ENCODE data around the gene POU2F3.

Gene POU2F3

DNA sequence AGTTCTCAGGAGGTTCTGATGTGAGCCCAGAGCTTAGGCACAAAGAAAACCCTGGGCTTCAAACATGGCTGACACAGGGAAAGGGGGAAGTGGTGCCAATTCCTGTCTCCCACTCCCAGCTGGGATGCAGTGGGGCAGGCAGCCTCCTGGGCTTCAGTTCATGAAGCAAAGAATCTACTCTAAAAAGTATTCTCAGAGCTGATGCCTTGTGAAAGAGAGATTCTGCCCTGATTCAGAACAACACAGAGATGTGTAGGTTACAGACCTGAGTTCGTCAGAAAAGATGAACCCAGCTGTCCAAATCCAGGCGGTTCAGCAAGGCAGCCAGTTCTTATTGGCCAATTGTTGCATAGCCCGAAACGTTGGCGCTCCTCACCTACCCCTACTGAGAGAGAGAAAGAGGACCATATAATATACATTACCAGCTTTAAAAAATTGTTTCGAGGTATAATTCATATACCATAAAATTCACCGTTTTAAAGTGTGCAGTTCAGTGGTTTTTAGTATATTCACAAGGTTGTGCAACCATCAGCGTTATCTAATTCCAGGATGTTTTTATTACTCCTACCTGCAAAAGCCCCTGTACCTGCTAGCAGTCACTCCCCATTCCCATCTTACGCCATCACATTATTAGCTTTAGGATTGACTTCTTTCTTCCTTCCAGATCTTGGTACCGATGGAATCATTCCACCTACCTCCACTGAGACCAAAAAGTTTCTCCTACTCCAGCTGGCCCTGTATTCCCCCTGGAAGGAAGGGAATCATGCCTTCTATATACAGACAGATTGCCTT is 77.9 kb downstream of the POU2F3 start:
- no peak for DNase-seq (ENCODE audit: low spot score)

DNA sequence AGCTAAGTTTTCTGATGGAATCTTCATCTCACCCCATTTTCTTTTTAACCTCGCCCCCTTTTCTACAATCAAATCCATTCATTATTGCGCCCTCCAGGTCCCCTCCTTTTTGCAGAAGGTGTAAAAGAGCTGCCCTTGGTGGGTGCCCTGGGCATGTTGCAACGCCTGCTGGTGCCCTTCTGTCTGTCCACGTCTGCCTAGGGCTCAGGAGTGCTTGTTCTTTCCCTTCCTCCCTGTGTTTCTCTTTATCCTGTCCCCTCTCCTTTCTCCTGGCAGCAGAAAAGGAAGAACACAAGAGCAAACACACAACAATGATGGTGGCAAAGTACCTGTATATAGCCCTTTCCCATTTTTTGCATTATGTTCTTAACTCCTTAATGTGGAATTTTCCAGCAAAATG is 79.0 kb downstream of the POU2F3 start:
- DNase-seq (ENCODE audit: low spot score) = no peak

DNA sequence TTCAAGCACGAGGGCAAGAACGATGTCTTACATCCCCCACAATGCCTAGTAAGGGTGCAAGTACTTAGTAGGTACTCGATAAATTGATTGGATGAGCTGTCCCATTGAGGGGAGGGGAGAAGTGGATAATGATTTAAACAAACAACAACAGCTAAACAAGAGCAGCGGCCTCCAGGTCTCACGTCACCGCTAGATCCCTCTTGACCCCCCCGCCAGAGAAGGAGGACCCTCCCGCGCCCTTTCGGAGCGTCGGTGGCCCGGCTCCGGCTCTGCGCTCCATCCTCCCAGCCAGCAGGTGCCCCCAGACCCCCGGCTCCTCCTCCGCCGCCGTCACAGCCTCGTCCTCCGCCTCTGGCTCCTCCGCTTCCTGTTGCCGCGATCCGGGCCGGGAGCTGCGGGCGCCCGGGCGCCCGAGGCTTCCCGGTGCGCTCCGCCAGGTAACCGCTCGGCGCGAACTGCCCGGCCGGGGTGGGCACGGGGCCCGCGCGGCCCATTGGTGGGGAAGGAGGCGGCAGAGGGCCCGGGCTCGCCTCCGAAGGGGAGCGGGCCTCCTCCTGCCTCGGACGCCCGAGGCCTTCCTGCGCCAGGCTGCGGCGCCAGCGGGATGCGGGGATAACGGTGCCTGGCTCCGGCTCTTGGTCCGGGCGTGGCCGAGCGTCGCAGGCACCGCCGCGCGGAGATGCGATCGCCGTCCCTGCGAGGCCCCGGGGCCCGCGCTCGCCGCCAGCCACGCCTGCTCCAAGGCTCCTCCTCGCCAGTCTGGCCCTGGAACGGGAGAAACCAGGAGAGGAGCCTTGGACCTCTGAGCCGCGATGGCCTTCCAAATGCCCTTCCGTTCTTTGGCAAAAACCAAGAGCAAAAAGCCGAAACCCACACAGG is 85.2 kb downstream of the POU2F3 start, which contains the start of gene TLCD5:
Gene TLCD5 (plus strand): TSS at position 368 of the 879 bp plus-strand sequence. CDS start 2,143 bp downstream, outside the sequence.
- DNase-seq (ENCODE audit: low spot score) = peak; percentile 70

DNA sequence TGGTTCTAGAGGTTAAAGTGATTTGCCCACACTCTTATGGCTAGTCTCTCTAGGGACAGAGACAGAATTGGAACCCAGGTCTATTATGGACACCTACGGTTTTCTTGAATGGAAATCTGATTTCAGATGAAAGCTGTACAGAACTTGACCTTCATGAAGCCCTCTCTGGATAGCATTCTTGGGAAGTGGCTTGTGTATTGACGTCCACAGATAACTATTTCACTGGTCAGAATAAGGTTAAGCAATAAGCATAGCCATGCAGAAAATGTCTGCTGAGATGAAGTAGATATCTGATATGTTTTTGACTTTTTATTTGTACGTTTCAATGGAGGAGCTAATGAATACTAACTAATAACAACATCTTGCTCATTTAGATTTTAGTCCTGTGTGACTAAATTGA is 86.3 kb downstream of the POU2F3 start:
- no peak for DNase-seq (ENCODE audit: low spot score)

DNA sequence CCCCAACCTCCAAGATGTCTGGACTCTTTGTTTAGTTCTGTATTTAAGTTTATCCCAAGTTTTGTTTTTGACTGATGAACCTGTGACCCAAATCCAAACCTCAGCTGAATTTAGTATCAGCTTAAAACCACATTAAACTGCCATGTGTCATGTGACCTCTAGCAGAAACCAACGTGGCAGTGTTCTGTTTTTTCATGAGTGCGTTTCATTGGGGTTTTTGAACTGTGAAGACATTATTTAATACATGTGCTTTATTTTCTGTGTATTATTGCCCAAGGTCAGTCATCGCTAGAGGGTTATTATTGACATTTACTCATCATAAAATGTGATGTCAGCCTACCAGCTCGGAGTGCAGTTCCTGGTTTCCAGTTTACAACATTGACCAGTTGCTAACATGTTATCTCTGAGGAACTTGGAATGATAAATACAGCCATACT is 86.9 kb downstream of the POU2F3 start:
- no peak for DNase-seq (ENCODE audit: low spot score)

DNA sequence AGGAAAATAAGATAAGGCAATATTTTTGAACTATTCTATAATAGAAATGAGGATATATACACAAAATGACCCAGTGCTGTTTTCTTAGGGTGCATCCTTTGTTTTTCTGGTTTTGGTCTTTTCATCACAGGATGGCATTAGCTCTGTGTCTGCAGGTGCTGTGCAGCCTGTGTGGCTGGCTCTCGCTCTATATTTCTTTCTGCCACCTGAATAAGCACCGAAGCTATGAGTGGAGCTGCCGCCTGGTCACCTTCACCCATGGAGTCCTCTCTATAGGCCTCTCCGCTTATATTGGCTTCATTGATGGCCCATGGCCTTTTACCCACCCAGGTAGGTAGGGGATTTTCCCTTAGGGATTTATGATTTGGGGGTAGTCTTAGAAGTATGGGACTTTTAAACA is 87.4 kb downstream of the POU2F3 start:
- peak; percentile 49 for DNase-seq (ENCODE audit: low spot score)

DNA sequence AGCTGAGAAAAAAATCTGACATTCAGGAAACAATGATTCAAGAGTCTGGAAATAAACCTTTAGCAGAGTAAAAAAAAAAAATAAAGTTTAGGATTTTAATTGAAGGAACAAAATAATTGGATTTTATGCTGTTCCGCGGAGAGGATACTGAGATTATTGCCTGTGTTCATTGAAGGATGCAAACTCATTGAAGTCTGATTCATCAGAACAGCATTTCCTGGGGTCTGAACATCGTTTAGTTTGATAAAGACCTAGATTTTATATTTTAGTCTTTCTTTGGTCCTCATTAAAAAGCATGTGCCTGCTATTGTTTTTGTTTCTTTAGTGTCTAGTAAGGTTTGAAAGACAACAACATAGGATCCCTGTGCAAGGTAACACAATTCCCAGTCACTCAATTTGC is 89.6 kb downstream of the POU2F3 start:
- no peak for DNase-seq (ENCODE audit: low spot score)

DNA sequence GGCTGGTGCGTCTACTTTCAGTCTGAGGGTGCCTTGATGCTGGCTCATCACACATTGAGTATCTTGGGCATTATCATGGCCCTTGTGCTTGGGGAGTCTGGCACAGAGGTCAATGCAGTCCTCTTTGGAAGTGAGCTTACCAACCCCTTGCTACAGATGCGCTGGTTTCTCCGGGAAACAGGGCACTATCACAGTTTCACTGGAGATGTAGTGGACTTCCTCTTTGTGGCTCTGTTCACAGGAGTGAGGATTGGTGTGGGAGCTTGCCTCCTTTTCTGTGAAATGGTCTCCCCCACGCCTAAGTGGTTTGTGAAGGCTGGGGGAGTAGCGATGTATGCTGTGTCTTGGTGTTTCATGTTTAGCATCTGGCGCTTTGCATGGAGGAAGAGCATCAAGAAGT is 90.1 kb downstream of the POU2F3 start:
- DNase-seq (ENCODE audit: low spot score) = no peak

DNA sequence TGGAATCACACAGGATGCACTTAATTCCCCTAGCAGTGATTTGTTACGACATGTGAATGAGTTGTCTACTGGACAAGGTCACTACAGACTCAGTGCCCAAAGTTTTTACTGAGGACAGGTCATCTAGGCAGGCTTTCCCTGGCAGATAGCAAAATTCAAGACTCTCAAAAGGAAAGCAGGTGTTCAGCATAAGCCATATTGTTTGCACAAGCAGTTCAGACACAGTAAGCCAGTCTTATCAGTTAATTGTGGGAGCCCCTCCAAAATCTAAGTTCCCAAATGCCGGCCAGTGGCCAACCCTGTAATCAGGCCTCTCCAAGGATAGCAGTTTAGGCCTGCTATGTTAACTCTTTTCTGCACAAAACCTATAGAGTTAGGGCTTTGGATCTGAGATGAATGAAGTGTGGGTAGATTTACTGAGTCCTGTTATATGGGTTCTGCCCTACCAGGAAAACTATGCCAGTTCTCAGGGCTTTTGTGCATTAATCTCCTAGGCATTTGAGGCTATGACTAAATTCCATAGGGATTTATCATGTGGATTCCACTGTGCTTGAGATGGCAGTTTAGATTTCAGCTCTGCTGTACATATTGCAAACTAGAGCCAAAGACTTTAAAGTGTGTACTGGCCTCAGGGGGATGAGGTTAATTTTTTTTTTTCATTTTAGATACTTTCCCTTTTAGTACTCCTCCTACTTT is 91.5 kb downstream of the POU2F3 start:
- no peak for DNase-seq (ENCODE audit: low spot score)

DNA sequence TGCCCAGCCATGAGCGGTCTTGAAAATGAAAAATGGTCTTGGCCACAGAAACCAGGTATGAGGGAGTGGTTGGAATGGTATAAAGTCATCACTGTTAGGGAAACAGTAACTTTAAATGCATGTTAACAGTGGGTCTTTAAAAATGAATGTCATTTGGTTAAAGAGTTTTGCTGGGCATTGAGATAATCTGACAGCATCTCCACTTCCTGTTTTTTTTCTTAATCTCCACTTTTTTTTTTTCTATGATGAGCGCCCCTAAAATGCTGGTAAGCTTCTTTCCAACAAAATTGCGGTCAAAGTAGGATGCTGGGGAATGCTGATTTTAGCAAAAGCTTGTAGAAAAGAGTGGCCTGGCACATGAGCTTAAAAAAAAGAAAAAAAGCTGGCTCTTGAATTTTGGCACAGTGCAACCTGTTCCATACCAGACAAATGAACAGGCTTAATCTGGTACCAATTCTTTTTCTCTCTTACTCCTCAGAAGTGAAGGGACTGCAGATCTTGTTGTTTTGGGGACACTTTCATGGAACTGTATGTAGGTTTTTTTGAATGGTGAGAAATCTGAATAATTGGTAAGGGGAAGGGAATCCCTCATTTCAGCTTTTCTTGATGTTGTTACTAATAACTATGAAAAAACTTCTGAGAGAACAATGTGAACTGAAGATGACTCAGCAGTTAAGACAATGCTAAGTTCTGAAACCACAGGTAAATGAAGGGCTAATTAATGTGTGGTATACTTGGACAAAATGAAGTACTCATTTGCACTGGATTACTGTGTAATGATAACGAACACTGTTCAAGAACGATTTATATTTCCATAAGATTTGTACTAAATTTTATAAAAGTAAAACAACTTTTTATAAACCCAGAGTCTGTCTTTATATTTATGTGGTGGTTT is 93.1 kb downstream of the POU2F3 start:
- DNase-seq (ENCODE audit: low spot score) = no peak

DNA sequence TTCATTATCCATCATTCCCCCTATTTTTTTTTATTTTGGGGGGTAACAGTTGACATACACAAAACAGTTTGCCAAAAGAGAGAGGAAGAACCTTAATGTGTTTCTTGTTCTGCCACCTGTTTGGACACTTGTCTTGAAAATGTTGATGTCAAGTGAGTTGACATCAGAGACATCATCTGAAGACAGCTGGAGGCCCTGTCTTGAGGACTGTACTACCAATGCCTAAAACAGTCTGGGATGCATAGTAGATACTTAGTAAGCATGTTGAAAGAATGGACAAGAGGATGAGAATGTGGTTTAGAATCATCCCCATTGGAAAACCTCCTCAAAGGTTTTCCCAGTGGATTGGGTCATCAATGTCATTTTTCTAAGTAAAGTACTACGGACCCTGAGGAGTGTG is 93.9 kb downstream of the POU2F3 start:
- no peak for DNase-seq (ENCODE audit: low spot score)

DNA sequence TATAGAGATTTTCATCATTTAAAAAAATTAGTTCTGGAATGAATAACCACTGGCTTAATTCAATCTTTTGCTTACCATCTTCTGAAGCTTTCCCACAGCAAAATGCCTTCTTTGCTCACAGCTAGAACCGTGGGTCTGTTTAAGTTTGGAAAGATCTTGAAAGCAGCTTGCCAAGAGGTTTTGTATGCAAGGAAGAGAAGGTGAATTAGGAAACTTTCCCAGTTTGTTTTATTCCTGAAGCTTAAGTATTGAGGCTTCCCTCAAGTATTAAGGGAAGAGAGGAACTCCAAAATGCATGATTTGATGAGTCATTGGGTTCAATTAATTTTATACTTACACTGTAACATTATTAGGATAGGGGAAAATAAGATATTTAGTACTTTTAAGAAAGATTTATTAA is 94.4 kb downstream of the POU2F3 start:
- DNase-seq (ENCODE audit: low spot score) = no peak

DNA sequence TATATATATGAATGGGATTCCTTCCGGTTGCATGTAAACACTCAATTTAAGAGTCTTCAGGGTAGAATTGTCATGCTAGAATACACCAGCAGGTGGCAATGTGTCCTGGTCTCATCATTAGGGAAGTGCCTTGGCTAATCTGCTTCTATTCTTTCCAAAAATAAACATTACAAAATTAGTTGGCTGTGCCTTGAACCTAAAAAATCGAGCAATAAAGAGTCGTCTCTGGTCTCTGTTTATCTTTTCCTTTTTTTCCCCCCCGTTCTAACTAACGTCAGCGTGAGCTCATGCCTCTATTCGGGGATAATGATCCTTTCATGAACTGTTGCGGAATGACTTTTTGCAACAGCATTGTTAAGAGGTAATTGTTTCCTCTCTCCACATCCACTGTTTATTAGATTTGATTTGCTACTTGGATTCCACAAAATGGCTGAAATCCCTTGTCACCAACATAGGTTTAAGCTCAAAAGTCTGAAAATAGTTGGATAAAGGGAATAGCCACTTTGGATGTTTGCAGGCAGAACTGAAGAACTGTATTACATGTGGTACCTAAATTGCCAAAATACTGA is 95.0 kb downstream of the POU2F3 start:
- peak; percentile 91 for DNase-seq (ENCODE audit: low spot score)

DNA sequence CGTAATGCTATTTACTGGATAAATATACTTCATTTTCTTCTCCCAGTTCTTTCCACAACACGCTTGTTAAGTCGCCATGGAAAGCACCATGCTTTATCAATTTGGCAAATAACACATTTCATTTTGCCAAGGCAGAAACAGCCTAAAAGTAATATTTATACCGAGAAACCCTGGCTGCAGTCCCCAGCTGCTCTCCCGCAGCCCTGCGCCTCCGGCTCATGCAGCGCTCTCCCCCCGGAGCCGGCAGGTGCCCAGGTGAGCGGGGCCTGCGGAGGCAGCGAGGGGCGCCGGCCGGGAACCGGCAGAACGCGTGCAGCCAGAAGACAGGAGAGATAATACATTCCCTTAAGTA is 95.6 kb downstream of the POU2F3 start:
- DNase-seq (ENCODE audit: low spot score) = no peak

DNA sequence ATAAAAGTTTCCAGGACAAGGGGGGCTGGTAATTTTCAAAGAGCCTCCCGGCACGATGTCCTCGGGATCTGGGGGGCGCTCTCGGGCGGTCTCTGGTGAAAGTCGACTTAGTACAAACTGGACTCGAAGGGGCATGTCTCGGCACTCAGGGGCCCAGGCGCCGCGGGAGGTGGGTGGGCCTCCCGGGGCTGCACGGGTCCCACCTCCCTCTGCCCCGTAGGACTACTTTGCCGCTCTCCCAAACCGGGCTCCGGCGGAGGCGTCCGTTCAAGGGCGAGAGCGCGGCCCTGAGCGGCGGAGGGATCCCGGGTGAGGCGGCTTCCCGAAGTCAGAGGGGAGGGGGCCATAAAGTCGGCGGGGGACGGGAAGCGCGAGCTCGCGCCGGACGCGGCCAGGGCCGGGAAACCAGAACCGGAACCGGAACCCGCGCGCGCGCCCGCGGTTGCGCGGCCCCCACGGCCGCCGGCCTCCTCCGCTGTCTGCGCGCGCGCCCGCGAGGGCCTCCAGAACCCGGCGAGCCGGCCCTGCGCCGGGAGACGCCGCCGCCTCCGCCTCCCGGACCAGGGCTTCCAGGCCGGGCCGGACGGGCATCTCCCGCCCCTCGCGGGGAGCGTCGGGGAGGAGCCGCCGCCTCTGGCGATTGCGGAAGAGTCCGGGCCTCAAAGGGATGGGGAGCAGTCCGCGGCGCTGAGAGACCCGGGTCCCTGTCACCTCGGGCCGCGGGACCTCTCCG is 96.1 kb downstream of the POU2F3 start, which contains the start of gene ARHGEF12:
Gene ARHGEF12 (plus strand): TSS at position 506 of the 733 bp plus-strand sequence. CDS start 831 bp downstream, outside the sequence.
- peak; percentile 91 for DNase-seq (ENCODE audit: low spot score)

DNA sequence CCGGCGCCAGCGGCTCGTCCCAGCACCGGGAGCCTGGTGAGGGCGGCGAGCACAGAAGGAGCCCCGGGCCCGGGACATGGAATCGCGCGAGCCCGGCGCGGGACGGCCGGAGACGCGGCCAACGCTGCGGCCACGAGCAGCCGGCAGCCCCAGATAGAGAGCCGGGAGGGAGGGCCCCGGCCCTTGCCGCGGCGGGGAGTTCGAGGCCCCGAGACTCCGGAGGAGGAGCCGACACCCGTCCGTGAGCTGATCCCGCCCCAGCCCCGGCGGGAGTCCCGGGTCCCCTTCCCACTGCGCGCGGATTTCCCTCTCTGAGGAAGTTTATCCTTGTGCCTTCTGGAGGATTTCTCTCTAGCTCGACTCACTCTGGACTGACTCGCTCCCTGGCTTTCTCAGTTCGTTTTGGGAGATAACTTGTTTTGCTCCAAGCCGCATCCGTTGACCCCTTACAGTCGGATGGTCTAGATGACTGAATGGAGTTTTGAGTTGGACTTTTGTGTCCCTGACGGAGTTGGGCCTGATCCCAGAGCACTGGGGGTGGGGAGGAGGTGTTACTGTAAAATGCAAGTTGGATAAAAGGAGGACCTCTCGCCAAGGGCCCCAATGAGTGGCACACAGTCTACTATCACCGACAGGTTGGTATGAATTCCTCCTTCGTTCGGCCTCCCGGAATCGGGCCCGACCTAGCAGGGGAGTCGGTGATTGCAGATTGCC is 96.9 kb downstream of the POU2F3 start:
- DNase-seq (ENCODE audit: low spot score) = peak; percentile 49

DNA sequence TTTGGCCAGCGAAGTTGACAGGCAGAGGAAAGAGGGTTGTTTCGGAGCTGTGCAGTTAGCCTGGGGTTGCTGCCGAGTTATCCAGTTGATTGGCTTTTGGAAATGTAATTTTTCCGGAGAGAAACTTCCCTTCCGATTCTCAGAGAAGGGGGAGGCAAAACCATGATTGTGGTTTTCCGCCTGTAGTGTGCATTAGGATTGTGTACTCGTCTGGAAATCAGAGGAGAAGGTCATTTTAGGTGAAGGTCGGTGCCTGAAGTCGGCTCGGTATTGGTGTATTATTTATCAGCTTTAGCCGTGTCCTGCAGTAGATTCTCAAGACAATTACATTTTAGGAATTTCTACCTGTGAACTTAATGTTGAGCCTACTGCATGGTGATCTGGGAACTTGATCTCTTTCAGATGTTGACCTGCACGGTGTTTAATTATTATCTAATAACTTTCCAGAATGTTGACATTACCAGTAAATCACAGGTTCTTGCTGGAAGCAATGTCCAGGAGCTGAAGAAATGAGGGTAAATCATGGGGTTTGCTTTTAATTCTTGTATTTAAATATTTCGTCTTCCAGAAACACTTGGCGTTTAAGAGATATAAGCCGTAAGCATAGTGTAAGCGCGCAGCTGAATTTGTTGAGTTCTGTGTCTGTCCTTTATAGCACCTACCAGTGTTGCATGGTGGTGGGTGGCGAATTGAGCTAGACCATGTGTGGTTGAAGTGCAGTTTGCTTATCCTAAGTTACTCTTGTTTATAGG is 97.6 kb downstream of the POU2F3 start:
- peak; percentile 66 for DNase-seq (ENCODE audit: low spot score)

DNA sequence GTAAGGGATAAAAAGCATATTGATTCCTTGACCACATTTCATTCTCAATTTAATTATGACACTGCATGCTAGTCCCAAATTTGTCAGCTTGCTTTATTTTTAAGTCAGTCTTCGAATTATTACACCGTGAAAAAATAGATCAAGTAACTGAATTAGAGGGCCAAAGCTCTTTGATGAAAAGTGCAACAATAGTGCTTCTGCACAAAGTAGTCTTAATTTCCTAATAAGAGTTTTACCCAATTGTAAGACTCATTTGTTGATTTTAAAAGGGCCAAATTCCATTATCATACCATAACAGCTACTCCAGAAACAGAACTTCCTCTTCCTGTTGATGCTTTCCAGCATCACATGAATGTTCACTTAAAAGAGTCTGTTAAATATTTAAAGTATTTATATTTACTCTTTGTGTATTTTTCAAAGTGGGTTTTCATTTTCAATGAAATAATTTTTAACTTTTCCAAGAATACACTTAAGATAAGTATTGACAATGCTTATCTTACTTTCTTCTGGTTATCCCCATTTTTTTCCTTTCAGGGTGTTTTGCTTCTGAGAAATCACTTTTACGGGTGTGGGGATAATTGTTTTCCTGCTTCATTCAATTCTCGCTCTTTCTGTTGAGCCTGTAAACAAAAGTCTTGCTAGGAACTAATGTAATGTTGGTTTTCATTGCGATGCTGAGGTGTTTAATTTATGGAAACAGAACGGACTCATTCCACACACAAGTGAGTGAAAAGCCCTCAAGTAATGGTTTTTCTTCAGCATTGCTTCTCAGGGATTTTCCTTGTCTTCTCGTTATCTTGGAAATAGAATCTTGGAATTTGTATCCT is 98.4 kb downstream of the POU2F3 start:
- DNase-seq (ENCODE audit: low spot score) = no peak
